ENCODE data around the gene TMEM213. TPM values are rescaled to one million over a fixed set of nuclear protein-coding genes. Genes with fewer than 3 reads are reported as not detected.

The TMEM213 gene
- total RNA-seq, 1 experiment from 2014 or later = 0.11 TPM

GRCh38 chr7:138873220-138873892, 75.6 kb downstream of the TMEM213 start (continued):
- TF ChIP-seq AR (CRISPR knock-in tag; IDR thresholded peaks at IDR 0.05) (no peak), ZNF396 (CRISPR knock-in tag; IDR thresholded peaks at IDR 0.05; ENCODE audit: borderline replicate concordance) (no peak), USF2 (CRISPR knock-in tag; IDR thresholded peaks at IDR 0.05) (no peak), CBFB (CRISPR knock-in tag; IDR thresholded peaks at IDR 0.05; ENCODE audit: low read depth) (no peak), PRRX2 (CRISPR knock-in tag; IDR thresholded peaks at IDR 0.05) (no peak), GABPB1 (CRISPR knock-in tag; IDR thresholded peaks at IDR 0.05) (no peak), STAT6 (CRISPR knock-in tag; conservative IDR thresholded peaks at IDR 0.05; ENCODE audit: low read depth) (no peak), CREB1 (CRISPR knock-in tag; IDR thresholded peaks at IDR 0.05) (no peak), ZNF219 (CRISPR knock-in tag; IDR thresholded peaks at IDR 0.05; ENCODE audit: borderline replicate concordance) (no peak), ZNF138 (CRISPR knock-in tag; conservative IDR thresholded peaks at IDR 0.05) (no peak)

- no peak for TF ChIP-seq MLX (CRISPR knock-in tag; IDR thresholded peaks at IDR 0.05)
- TF ChIP-seq FOXP4 (CRISPR knock-in tag; IDR thresholded peaks at IDR 0.05) = no peak
- TF ChIP-seq ESRRA (CRISPR knock-in tag; IDR thresholded peaks at IDR 0.05; ENCODE audit: borderline replicate concordance) = no peak
- no peak for TF ChIP-seq STAT6 (CRISPR knock-in tag; conservative IDR thresholded peaks at IDR 0.05; ENCODE audit: low read depth)
- Mint-ChIP-seq H3K4me3 (no peak overlapping the region), H3K27ac (no peak overlapping the region), H3K9me3 (no peaks in the 10 kb centered on the region), H3K27me3 (ENCODE audit: low read depth) (no peaks in the 10 kb centered on the region), H3K36me3 (peaks cover 35% of the 10 kb centered on the region), H3K4me1 (0 out of 2 replicates have a peak, but pooled peaks cover 3% of the 10 kb centered on the region)
- ATAC-seq (no peak), DNase-seq (ENCODE audit: low spot score) (no peak)
- ChIA-PET CTCF (no interaction called here), POLR2A (no interaction called here)
Observed at GRCh38 chr7:138875794-138876193, 78.0 kb downstream of the TMEM213 start.

Measured in WTC11 (cell line).